Fibroblast of pulmonary artery (primary cell): Measurements from ENCODE around the gene MBOAT1.

Experiments used
- DNase-seq: peaks from one replicate; pipeline ENCODE4 v3.0.0-alpha.2; 2010; ENCODE audit warnings: low read depth
- H3K4me3 ChIP-seq: replicated peaks from 2 replicates; pipeline ENCODE4 v1.5.1; 2011; ENCODE audit warnings: low read depth, mild to moderate bottlenecking, control low read depth, low read length, moderate library complexity
- CTCF ChIP-seq: IDR thresholded peaks from 2 replicates; pipeline ENCODE4 v1.5.1; 2011; ENCODE audit warnings: mild to moderate bottlenecking, control low read depth, low read length, inconsistent platforms; ENCODE audit errors: missing control alignments

Gene MBOAT1

GRCh38 chr6:20234136-20234535 is 21.9 kb upstream of the MBOAT1 start:
- H3K4me3 ChIP-seq: no peak overlapping the region
- no peak for DNase-seq
- TF ChIP-seq CTCF: no peak

DNA sequence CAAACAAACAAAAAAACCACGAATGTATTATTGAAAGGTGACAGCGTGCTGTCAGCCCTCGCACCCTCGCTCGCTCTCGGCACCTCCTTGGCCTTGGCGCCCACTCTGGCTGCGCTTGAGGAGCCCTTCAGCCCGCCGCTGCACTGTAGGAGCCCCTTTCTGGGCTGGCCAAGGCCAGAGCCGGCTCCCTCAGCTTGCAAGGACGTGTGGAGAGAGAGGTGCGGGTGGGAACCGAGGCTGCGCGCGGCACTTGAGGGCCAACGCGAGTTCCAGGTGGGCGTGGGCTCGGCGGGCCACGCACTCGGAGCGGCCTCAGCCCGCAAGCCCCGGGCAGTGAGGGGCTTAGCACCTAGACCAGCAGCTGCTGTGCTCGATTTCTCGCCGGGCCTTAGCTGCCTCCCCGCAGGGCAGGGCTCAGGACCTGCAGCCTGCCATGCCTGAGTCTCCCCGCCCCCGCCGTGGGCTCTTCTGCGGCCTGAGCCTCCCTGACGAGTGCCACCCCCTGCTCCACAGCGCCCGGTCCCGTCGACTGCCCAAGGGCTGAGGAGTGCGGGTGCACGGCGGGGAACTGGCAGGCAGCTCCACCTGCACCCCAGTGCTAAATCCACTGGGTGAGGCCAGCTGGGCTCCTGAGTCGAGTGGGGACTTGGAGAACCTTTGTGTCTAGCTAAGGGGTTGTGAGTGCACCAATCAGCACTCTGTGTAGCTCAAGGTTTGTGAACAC is 20.9 kb upstream of the MBOAT1 start:
- no peak for DNase-seq
- no peak overlapping the region for H3K4me3 ChIP-seq
- no peak for TF ChIP-seq CTCF

- H3K4me3 ChIP-seq: no peak overlapping the region
- TF ChIP-seq CTCF: no peak
- DNase-seq: no peak
Observed at GRCh38 chr6:20232188-20232587, 19.9 kb upstream of the MBOAT1 start.

GRCh38 chr6:20230401-20231119 is 18.3 kb upstream of the MBOAT1 start:
- no peak overlapping the region for H3K4me3 ChIP-seq
- DNase-seq: no peak
- TF ChIP-seq CTCF: no peak

DNA sequence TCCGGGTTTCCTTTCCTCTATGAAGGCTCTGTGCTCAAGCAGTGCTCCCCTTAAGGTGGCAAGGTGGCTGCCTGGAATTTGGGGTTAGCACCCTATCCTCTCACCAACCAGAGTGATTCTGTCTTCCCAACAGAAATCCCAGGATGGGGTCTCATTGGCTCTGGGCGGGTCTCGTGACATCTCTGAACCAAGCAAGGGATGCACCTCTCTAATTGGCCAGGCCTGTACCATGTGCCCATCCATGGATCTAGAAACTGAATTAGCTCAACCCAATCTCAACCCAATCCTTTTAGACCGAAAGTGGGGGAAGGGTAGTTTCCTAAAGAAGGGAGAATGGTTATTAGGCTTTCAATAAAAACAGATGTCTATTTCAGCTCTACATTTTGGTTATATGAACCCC is 17.6 kb upstream of the MBOAT1 start:
- DNase-seq: no peak

GRCh38 chr6:20227350-20227749 is 15.1 kb upstream of the MBOAT1 start:
- DNase-seq: no peak
- no peak for TF ChIP-seq CTCF
- no peak overlapping the region for H3K4me3 ChIP-seq

More for the DNA sequence above, 17.6 kb upstream of the MBOAT1 start:
- no peak overlapping the region for H3K4me3 ChIP-seq
- no peak for TF ChIP-seq CTCF
